CD8-positive, alpha-beta memory T cell (primary cell): ENCODE measurements around the gene CDC34. TPM values are rescaled to one million over a fixed set of nuclear protein-coding genes. Genes with fewer than 3 reads are reported as not detected.
A peak's percentile ranks its signal among the peaks of the same experiment; 100 is the strongest.

Source experiments
- CTCF ChIA-PET: fragments of 350-600 bp; sonication (Branson Sonifier 250); formaldehyde crosslinking; loops from one replicate; lab custom pipeline; 2021; ENCODE audit warnings: antibody characterized with exemption; lab: Charles Lee
- POLR2A ChIA-PET: fragments of 350-600 bp; sonication (Branson Sonifier 250); formaldehyde crosslinking; loops from one replicate; lab custom pipeline; 2021; ENCODE audit warnings: antibody characterized with exemption; lab: Charles Lee
- DNase-seq, 5 donors: peaks; one replicate each; pipeline versions ENCODE4 v3.0.0 to v3.0.0-alpha.2; 2020 to 2022; ENCODE audit warnings: mixed read lengths in 1 of 5
- H3K27ac ChIP-seq: one replicate; pipeline ENCODE4 v1.7.0; 2013; ENCODE audit warnings: low read depth, mild to moderate bottlenecking, low read length, moderate library complexity
- H3K27me3 ChIP-seq: 2 replicates; pipeline ENCODE4 v1.7.0; 2013; ENCODE audit warnings: low read length, mild to moderate bottlenecking; ENCODE audit not compliant: insufficient read depth, poor library complexity, severe bottlenecking
- H3K36me3 ChIP-seq: 2 replicates; pipeline ENCODE4 v1.7.0; 2013; ENCODE audit warnings: mild to moderate bottlenecking, low read length, moderate library complexity; ENCODE audit not compliant: insufficient read depth
- H3K4me1 ChIP-seq: 2 replicates; pipeline ENCODE4 v1.7.0; 2013; ENCODE audit warnings: mild to moderate bottlenecking, low read length, moderate library complexity; ENCODE audit not compliant: insufficient read depth
- H3K4me3 ChIP-seq: 2 replicates; pipeline ENCODE4 v1.7.0; 2013; ENCODE audit warnings: mild to moderate bottlenecking, low read length
- H3K9me3 ChIP-seq: 2 replicates; pipeline ENCODE4 v1.7.0; 2013; ENCODE audit warnings: mild to moderate bottlenecking, low read length
- H3K27ac Mint-ChIP-seq, 8 donors: one replicate each; pipeline ENCODE4 v1.8.0; 2020 to 2021; ENCODE audit warnings: mixed read lengths in 8 of 8, mild to moderate bottlenecking in 6 of 8, inconsistent platforms in 3 of 8, moderate library complexity in 3 of 8
- H3K27me3 Mint-ChIP-seq, 2 donors: one replicate each; pipeline ENCODE4 v1.8.0; 2020 to 2021; ENCODE audit warnings: mixed read lengths in 2 of 2, mild to moderate bottlenecking in 1 of 2, moderate library complexity in 1 of 2
- H3K36me3 Mint-ChIP-seq, 3 donors: one replicate each; pipeline ENCODE4 v1.8.0; 2020 to 2021; ENCODE audit warnings: mixed read lengths in 3 of 3, inconsistent platforms in 1 of 3, mild to moderate bottlenecking in 1 of 3
- H3K4me1 Mint-ChIP-seq, 3 donors: one replicate each; pipeline ENCODE4 v1.8.0; 2020 to 2021; ENCODE audit warnings: mixed read lengths in 3 of 3, inconsistent platforms in 1 of 3, mild to moderate bottlenecking in 1 of 3
- H3K4me3 Mint-ChIP-seq, 7 donors: one replicate each; pipeline ENCODE4 v1.8.0; 2020 to 2021; ENCODE audit warnings: mixed read lengths in 7 of 7, mild to moderate bottlenecking in 6 of 7, moderate library complexity in 4 of 7, inconsistent platforms in 2 of 7
- H3K9me3 Mint-ChIP-seq, 5 donors: one replicate each; pipeline ENCODE4 v1.8.0; 2020 to 2022; ENCODE audit warnings: mixed read lengths in 5 of 5, mild to moderate bottlenecking in 3 of 5, moderate library complexity in 2 of 5, inconsistent platforms in 1 of 5
- polyA plus RNA-seq: library from polyadenylated mRNA; unstranded; fragments of 300-500 nt; fragmentation: Illumina TruSeq; gene quantifications from one replicate; pipeline ENCODE4 v1.2.3, GENCODE V29; 2021
- total RNA-seq, 2 experiments: library from RNA; stranded (reverse); gene quantifications; one replicate each; pipeline ENCODE4 v1.2.3, GENCODE V29; 2021

The CDC34 gene
- total and polyA plus RNA-seq, 3 experiments from 2014 or later, result 46.9 to 57.8 (median 56.9) TPM

DNA sequence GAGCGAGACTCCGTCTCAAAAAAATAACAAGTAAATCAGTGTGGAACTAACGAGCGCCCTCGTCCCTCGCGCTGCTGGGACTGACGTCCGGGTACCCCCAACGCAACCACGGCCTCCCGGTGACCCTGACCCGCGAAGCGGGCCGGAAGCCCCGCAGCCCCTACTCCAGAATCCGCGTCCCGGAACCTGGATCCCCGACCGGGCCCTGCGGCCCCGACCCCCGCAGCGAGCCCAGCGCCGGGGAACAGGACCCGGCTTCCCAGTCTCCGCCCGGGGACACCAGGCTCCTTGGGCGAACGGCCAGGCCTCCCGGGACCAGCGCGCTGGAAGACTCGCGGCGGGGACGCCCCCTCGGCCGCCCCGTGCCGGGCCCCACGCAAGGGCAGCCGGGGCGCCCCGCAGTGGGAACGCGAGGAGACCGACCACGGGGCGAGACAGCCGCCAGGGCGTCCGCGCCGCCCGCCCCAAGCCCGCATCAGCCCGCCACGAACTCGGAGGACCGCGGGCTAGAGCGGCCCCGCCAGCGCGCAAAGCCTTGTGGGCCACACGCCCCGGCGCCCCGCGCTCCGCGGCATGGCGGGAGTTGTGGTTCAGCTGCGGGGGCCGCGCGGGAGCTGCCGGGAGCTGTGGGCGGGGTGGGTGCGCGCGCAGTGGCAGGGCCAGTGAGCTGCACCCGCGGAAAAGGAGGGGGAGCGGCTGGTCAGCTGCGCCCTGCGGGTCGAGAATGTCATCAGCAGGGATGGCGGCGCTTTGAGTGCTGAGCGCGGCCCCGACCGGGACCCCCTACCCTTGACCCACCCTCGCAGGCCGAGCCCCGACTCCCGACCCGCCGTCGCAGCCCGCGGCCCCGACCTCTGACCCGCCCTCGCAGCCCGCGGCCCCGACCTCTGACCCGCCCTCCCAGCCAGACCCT lies 42.8 kb upstream of the CDC34 start:
- H3K27me3 Mint-ChIP-seq, result peaks cover 6 to 15% of the 10 kb centered on the region in 2 donors
- peak overlapping the region in 5 of 8 donors; percentile 39 to 90 (median 47) for H3K27ac Mint-ChIP-seq
- no peaks in the 10 kb centered on the region for H3K9me3 Mint-ChIP-seq
- POLR2A ChIA-PET, result interaction anchor here (0.5 to 2.3 kb wide), 4 partner anchors 18 to 83 kb away, joined by 3 to 26 read pairs (median 3); partner anchors contain the start of gene TPGS1
- peak overlapping the region; percentile 75 to 89 (median 80) for H3K4me3 Mint-ChIP-seq
- Histone ChIP-seq H3K4me1 (peaks cover 4% of the 10 kb centered on the region), H3K4me3 (peak overlapping the region; percentile 68), H3K27me3 (no peaks in the 10 kb centered on the region), H3K36me3 (no peaks in the 10 kb centered on the region), H3K9me3 (no peaks in the 10 kb centered on the region), H3K27ac (peak overlapping the region; percentile 83)
- no peaks in the 10 kb centered on the region for H3K36me3 Mint-ChIP-seq
- DNase-seq, result peak; percentile 81 to 91 (median 90)
- CTCF ChIA-PET, result interaction anchor here (0.8 to 4.6 kb wide), 4 partner anchors 9 to 22 kb away, joined by 4 to 25 read pairs (median 8); no protein-coding TSS in a partner anchor
- peaks cover 0 to 15% (median 5%) of the 10 kb centered on the region in 3 donors for H3K4me1 Mint-ChIP-seq

DNA sequence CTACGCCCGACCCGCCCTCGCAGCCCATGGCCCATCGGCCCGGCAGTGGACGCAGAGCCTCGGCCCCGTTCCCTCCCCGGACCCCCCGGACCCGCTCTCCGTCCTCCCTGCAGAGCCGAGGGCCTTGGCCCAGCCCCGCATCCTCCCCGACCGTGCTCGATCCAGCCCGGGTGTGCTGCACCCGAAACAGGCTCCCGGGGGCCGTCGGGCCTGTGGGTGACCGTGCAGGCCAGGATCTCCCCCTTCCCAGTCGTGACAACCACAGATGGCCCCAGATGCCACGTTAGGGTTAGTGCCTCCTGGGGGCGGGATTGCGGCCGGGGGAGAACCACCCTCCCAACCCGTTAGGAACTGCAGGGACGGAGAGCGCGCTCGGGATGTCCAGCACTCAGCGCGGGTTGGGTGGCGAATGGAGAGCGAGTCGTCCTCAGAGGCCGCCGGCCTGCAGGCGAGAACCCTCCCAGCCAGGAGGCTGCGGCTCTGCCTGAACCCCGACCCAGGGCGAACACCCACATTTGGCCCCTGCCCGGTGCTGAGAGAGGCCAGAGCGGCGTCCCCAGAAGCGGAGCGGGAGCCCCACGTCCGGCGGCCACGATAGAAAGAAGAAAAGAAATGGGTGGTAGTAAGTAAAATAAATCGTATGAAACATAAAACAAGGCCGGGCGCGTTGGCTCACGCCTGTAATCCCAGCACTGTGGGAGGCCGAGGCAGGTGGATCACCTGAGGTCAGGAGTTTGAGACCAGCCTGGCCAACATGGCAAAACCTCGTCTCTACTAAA lies 42.0 kb upstream of the CDC34 start:
- Histone ChIP-seq H3K27me3 (no peaks in the 10 kb centered on the region), H3K4me1 (peaks cover 4% of the 10 kb centered on the region), H3K9me3 (no peaks in the 10 kb centered on the region), H3K27ac (peak overlapping the region; percentile 16), H3K4me3 (peak overlapping the region; percentile 68), H3K36me3 (no peaks in the 10 kb centered on the region)
- DNase-seq, result no peak
- peaks cover 7 to 15% of the 10 kb centered on the region in 2 donors for H3K27me3 Mint-ChIP-seq
- no peaks in the 10 kb centered on the region for H3K36me3 Mint-ChIP-seq
- ChIA-PET CTCF (interaction anchor here (0.8 to 4.6 kb wide), 6 partner anchors 8 to 21 kb away, joined by 3 to 25 read pairs (median 8); no protein-coding TSS in a partner anchor), POLR2A (interaction anchor here (0.5 to 2.3 kb wide), 4 partner anchors 17 to 82 kb away, joined by 3 to 26 read pairs (median 3); partner anchors contain the start of gene TPGS1)
- peak overlapping the region in 3 of 8 donors; percentile 47 to 73 (median 47) for H3K27ac Mint-ChIP-seq
- no peaks in the 10 kb centered on the region for H3K9me3 Mint-ChIP-seq
- peak overlapping the region; percentile 68 to 89 (median 77) for H3K4me3 Mint-ChIP-seq
- H3K4me1 Mint-ChIP-seq, result peaks cover 0 to 16% (median 5%) of the 10 kb centered on the region in 3 donors

DNA sequence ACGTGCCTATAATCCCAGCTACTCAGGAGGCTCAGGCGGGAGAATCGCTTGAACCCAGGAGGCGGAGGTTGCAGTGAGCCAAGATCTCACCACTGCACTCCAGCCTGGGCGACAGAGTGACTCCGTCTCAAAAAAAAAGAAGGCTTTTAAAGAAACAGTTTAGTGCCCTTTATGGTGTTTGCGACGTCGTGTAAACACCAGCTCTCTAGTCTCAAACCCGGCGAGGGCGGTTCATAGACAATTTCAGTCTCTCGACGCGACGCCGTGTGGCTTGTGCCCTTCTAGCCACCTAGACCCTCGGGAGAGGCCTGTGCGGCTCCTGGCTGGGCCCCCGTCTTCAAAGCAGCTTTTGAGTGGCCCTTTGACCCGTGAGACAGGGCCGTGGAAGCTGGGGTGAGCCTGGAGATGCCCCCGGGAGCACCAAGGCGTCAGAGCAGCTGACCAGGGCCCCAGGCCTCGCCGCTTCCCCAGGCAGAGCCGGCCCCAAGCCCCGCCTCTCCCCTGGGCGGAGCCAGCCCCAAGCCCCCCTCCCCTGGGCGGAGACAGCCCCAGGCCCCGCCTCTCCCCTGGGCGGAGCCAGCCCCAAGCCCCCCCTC lies 40.3 kb upstream of the CDC34 start:
- POLR2A ChIA-PET, result interaction anchor here (1.1 kb wide), 1 partner anchor 15 kb away, joined by 5 read pairs; no protein-coding TSS in a partner anchor
- no peaks in the 10 kb centered on the region for H3K9me3 Mint-ChIP-seq

DNA sequence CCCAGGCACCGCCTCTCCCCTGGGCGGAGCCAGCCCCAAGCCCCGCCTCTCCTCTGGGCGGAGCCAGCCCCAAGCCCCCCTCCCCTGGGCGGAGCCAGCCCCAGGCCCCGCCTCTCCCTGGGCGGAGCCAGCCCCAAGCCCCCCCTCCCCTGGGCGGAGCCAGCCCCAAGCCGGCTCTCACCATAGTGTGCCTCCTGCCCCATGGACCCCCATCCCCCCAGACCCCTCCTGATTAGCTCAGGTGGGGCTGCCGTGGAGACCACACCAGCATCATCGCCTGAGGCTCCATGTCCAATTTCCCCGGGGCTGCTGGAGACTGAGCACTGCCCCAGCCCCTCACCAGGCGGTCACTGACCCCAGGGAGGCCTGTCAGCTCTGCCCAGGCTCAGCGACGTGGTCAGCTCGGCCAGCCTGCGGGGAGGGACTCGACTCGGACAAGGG lies 39.4 kb upstream of the CDC34 start:
- Mint-ChIP-seq H3K27ac (no peak overlapping the region), H3K4me3 (no peak overlapping the region), H3K4me1 (peaks cover 0 to 25% (median 5%) of the 10 kb centered on the region in 3 donors), H3K9me3 (no peaks in the 10 kb centered on the region), H3K36me3 (no peaks in the 10 kb centered on the region), H3K27me3 (peaks cover 4 to 7% of the 10 kb centered on the region in 2 donors)
- Histone ChIP-seq H3K27ac (no peak overlapping the region), H3K4me1 (peaks cover 4% of the 10 kb centered on the region), H3K4me3 (no peak overlapping the region), H3K9me3 (no peaks in the 10 kb centered on the region), H3K27me3 (peaks cover 6% of the 10 kb centered on the region), H3K36me3 (no peaks in the 10 kb centered on the region)
- POLR2A ChIA-PET, result interaction anchor here (0.7 kb wide), 1 partner anchor 187 kb away, joined by 13 read pairs; no protein-coding TSS in a partner anchor
- DNase-seq, result peak in 3 of 5 donors; percentile 38 to 63 (median 52)
- CTCF ChIA-PET, result interaction anchor here (0.7 to 3.5 kb wide), 2 partner anchors 14 to 23 kb away, joined by 3 to 15 read pairs; no protein-coding TSS in a partner anchor

More for the DNA sequence above, 40.3 kb upstream of the CDC34 start:
- H3K27ac Mint-ChIP-seq, result peak overlapping the region in 2 of 8 donors; percentile 26 to 74
- Histone ChIP-seq H3K27me3 (peaks cover 6% of the 10 kb centered on the region), H3K27ac (no peak overlapping the region), H3K4me1 (peaks cover 4% of the 10 kb centered on the region), H3K9me3 (no peaks in the 10 kb centered on the region), H3K36me3 (no peaks in the 10 kb centered on the region), H3K4me3 (no peak overlapping the region)
- H3K4me1 Mint-ChIP-seq, result peaks cover 0 to 25% (median 5%) of the 10 kb centered on the region in 3 donors
- DNase-seq, result peak in 1 of 5 donors; percentile 17
- H3K27me3 Mint-ChIP-seq, result peaks cover 8 to 9% of the 10 kb centered on the region in 2 donors
- no peak overlapping the region for H3K4me3 Mint-ChIP-seq
- no peaks in the 10 kb centered on the region for H3K36me3 Mint-ChIP-seq
- CTCF ChIA-PET, result interaction anchor here (1.3 to 3.5 kb wide), 2 partner anchors 13 to 15 kb away, joined by 3 to 15 read pairs; no protein-coding TSS in a partner anchor

DNA sequence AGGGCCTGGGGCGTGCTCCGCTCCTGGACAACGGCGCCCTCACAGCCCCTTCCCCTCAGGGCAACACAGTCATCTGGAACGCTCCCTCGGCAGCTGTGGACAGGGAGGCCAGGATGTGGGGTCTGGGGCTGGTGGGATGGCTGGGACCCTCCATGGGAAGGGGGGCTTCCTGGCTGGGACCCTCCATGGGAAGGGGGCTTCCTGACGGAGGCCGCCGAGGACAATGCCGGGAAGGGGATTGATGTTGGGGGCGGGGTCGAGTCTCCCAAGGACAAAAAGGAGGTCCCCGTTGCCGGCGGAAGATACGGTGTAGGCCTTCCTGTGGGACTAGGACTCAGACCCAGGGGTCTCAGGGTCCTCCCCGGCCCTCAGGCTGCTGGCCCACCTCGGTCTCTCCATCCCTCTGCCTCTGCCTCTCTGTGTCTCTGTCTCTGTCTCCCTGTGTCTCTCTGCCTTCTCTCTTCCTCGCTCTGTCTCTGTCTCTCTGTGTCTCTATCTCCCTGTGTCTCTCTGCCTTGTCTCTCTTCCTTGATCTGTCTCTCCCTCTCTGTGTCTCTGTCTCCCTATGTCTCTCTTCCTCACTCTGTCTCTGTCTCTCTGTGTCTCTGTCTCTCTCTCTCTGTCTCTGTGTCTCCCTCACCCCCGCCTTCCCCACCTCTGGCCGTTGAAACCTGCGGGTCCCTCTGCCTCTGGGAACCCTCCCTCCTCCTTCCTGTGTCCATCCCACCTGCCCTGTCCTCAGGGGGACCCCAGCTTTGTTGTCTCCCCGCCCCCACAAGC lies 38.0 kb upstream of the CDC34 start:
- POLR2A ChIA-PET, result no interaction called here
- Histone ChIP-seq H3K36me3 (no peaks in the 10 kb centered on the region), H3K4me3 (no peak overlapping the region), H3K9me3 (no peaks in the 10 kb centered on the region), H3K27ac (no peak overlapping the region), H3K4me1 (peaks cover 4% of the 10 kb centered on the region), H3K27me3 (peaks cover 12% of the 10 kb centered on the region)
- no peak for DNase-seq
- H3K27ac Mint-ChIP-seq, result peak overlapping the region in 5 of 8 donors; percentile 70 to 86 (median 79)
- peaks cover 0 to 27% (median 2%) of the 10 kb centered on the region in 3 donors for H3K4me1 Mint-ChIP-seq
- H3K36me3 Mint-ChIP-seq, result no peaks in the 10 kb centered on the region
- peak overlapping the region in 4 of 7 donors; percentile 13 to 67 (median 29) for H3K4me3 Mint-ChIP-seq
- CTCF ChIA-PET, result interaction anchor here (1.3 to 3.5 kb wide), 2 partner anchors 13 kb away, joined by 3 to 15 read pairs; no protein-coding TSS in a partner anchor
- H3K27me3 Mint-ChIP-seq, result peaks cover 7% of the 10 kb centered on the region in 2 donors
- no peaks in the 10 kb centered on the region for H3K9me3 Mint-ChIP-seq

DNA sequence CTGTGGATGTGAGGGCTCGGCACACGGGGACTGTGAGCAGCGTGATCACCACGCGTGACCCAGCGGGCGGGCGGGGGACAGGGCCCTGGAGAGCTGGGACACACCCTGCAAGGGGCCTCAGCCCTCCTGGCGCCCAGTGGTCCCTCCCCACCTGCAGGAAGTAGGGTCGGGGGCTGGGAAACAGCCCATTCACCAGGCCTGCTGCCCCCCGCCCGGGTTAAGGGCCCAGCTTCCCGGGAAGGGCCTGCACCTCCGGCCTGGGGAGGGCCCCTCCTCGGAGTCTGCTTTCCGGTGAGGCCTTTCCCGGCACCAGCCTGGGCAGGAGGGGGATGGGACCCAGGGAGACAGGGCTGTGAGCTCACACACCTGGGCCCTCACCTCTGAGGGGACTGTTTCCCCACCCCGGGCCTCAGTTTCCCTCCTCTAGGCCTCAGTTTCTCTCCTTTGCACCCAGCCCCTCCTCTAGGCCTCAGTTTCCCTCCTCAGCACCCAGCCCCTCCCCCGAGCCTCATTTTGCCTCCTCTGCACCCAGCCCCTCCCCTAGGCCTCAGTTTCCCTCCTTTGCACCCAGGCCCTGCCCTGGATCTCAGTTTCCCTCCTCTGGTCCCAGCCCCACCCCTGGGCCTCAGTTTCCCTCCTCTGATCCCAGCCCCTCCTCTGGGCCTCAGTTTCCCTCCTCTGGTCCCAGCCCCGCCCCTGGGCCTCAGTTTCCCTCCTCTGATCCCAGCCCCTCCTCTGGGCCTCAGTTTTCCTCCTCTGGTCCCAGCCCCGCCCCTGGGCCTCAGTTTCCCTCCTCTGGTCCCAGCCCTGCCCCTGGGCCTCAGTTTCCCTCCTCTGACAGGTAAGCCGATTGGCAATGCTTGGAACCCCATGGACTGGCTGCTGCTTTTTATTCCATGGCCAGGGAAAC lies 37.1 kb upstream of the CDC34 start:
- POLR2A ChIA-PET, result no interaction called here
- H3K27me3 Mint-ChIP-seq, result peaks cover 12% of the 10 kb centered on the region in 2 donors
- CTCF ChIA-PET, result interaction anchor here (1.2 to 1.5 kb wide), 3 partner anchors 12 to 16 kb away, joined by 3 to 12 read pairs (median 5); no protein-coding TSS in a partner anchor
- no peak overlapping the region for H3K27ac Mint-ChIP-seq
- Histone ChIP-seq H3K36me3 (no peaks in the 10 kb centered on the region), H3K27ac (no peak overlapping the region), H3K27me3 (peaks cover 16% of the 10 kb centered on the region), H3K4me3 (no peak overlapping the region), H3K4me1 (peaks cover 4% of the 10 kb centered on the region), H3K9me3 (no peaks in the 10 kb centered on the region)
- H3K4me1 Mint-ChIP-seq, result peaks cover 0 to 31% (median 3%) of the 10 kb centered on the region in 3 donors
- no peaks in the 10 kb centered on the region for H3K9me3 Mint-ChIP-seq
- H3K4me3 Mint-ChIP-seq, result no peak overlapping the region
- H3K36me3 Mint-ChIP-seq, result no peaks in the 10 kb centered on the region
- DNase-seq, result no peak
